Activated gamma-delta T cell treated with anti-CD3 and anti-CD28 coated beads, Interleukin-2, amount 50 U/mL, for 16 hours (primary cell): ENCODE measurements around the gene PIR.
A peak's percentile ranks its signal among the peaks of the same experiment; 100 is the strongest.

ENCODE experiments used
- DNase-seq: peaks from one replicate; pipeline ENCODE4 v3.0.0-alpha.2; 2020; ENCODE audit warnings: low read depth

The PIR gene

GRCh38 chrX:15349046-15349445, 144.1 kb downstream of the PIR start:
- no peak for DNase-seq

- no peak for DNase-seq
These were observed 147.2 kb downstream of the PIR start for GRCh38 chrX:15345976-15346375.

DNA sequence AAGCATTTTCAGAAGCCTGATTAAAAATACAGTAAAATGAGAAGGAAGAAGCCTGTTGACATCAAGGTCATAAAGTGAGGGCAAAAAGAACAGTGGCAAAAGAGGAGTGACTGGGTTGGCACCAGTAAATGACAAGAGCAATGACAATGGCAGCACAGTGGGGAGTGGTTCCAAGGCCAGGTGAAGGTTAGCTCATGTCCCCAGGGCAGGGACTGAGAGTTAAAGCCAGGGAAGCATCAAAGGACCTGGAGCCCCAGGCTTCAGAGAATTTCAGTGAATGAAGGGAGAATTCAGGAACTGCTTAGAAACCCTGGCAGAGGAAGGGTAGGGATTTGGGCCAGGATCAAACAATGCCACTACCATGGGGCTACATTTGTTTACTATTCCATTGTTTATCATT, 149.0 kb downstream of the PIR start:
- DNase-seq, result no peak

DNA sequence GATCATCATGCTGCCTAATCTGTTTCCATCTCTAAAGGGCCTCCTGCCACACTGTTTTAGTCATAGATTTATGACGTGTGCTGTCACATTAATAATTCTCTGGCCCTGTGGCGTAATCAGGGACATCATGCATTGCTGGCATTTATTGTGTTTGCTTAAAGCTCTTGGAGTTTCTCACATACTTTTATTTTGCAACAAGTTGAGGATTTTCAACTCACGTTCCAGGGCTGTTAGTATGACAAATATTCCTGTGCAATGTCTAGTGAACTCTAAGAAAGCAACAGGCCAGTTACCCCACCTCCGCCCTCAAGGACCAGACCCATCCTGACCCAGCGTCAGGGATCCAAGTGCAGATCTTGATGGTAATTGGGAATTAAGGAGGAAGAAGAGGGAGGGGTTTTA, 150.1 kb downstream of the PIR start:
- no peak for DNase-seq

GRCh38 chrX:15340867-15341266, 152.3 kb downstream of the PIR start:
- no peak for DNase-seq

DNA sequence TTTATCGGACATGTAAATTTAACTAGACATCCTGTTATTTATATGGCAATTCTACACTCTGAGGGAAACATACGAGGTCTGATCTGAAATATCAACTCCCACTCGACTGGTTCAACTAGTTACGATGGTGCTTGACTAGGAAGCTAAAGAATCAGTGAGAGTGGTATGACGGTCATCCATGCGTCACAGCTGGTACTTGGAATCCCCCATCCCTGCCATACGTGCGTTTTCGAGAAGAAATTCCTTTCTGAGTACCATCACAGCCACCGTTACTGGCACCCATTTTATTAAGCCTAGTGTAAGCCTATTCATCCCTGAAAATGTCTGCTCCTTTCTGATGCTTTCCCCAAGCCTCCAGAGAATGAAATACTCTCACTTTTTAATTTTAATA, 157.1 kb downstream of the PIR start:
- no peak for DNase-seq

- DNase-seq, result peak; percentile 78
These were observed 157.8 kb downstream of the PIR start, which contains the start of gene PIGA for GRCh38 chrX:15335135-15336022. TSS of gene PIGA (minus strand) at chrX:15335523. CDS start at chrX:15331930, 3,593 bp downstream.
